ENCODE measurements around the gene CDKN2C.
"Not testable (repeated sequence)": the region's sequence is repeated elsewhere in the genome, so short reads cannot be mapped to it uniquely, and the experiment has no call there.

Gene CDKN2C

GRCh38 chr1:50980505-50980904, 10.5 kb downstream of the CDKN2C start:
- no peak for DNase-seq (ENCODE audit: low spot score)

- no peak for DNase-seq (ENCODE audit: low spot score)
Observed at GRCh38 chr1:50981741-50982140, 11.7 kb downstream of the CDKN2C start.

- DNase-seq (ENCODE audit: low spot score): no peak
Observed at GRCh38 chr1:50982611-50983010, 12.6 kb downstream of the CDKN2C start.

- DNase-seq (ENCODE audit: low spot score): no peak
Observed at GRCh38 chr1:50983219-50983802, 13.3 kb downstream of the CDKN2C start.

- DNase-seq (ENCODE audit: low spot score): no peak
Observed at GRCh38 chr1:50985094-50985493, 15.0 kb downstream of the CDKN2C start.

GRCh38 chr1:50986653-50987052, 16.6 kb downstream of the CDKN2C start:
- DNase-seq (ENCODE audit: low spot score): no peak

- no peak for DNase-seq (ENCODE audit: low spot score)
Observed at GRCh38 chr1:50989694-50990093, 19.6 kb downstream of the CDKN2C start.

GRCh38 chr1:50992532-50993318, 22.7 kb downstream of the CDKN2C start:
- DNase-seq (ENCODE audit: low spot score): no peak

GRCh38 chr1:50993645-50994044, 23.6 kb downstream of the CDKN2C start:
- DNase-seq (ENCODE audit: low spot score): no peak

GRCh38 chr1:50994997-50995396, 25.0 kb downstream of the CDKN2C start:
- no peak for DNase-seq (ENCODE audit: low spot score)

GRCh38 chr1:50995651-50996050, 25.6 kb downstream of the CDKN2C start:
- DNase-seq (ENCODE audit: low spot score): no peak

- DNase-seq (ENCODE audit: low spot score): no peak
Observed at GRCh38 chr1:50996083-50996482, 26.0 kb downstream of the CDKN2C start.

GRCh38 chr1:50999375-50999774, 29.3 kb downstream of the CDKN2C start:
- DNase-seq (ENCODE audit: low spot score): not testable (repeated sequence)

GRCh38 chr1:51000160-51000559, 30.1 kb downstream of the CDKN2C start:
- no peak for DNase-seq (ENCODE audit: low spot score)

GRCh38 chr1:51000651-51001050, 30.6 kb downstream of the CDKN2C start:
- DNase-seq (ENCODE audit: low spot score): no peak

GRCh38 chr1:51002516-51002915, 32.5 kb downstream of the CDKN2C start:
- no peak for DNase-seq (ENCODE audit: low spot score)

GRCh38 chr1:51005549-51005948, 35.5 kb downstream of the CDKN2C start:
- DNase-seq (ENCODE audit: low spot score): not testable (repeated sequence)

- no peak for DNase-seq (ENCODE audit: low spot score)
Observed at GRCh38 chr1:51009381-51009780, 39.3 kb downstream of the CDKN2C start.

- DNase-seq (ENCODE audit: low spot score): no peak
Observed at GRCh38 chr1:51014878-51015277, 44.8 kb downstream of the CDKN2C start.

GRCh38 chr1:51019811-51020210, 49.8 kb downstream of the CDKN2C start:
- no peak for DNase-seq (ENCODE audit: low spot score)
